Loucy (cell line): ENCODE results near the gene CDCA8.

Experiments used
- CTCF ChIP-seq: fragments of 200-600 bp; sonication (generic); conservative IDR thresholded peaks from 2 replicates; pipeline ENCODE4 v1.5.1; 2014; ENCODE audit warnings: mild to moderate bottlenecking, antibody characterized with exemption, low read length
- EZH2phosphoT487 ChIP-seq: fragments of 200-600 bp; IDR thresholded peaks from 2 replicates; pipeline ENCODE4 v1.6.1; 2018; ENCODE audit warnings: antibody characterized with exemption, mild to moderate bottlenecking, moderate library complexity, borderline replicate concordance

GRCh38 chr1:37714689-37715088, 22.4 kb downstream of the CDCA8 start:
- TF ChIP-seq CTCF, result no peak
- TF ChIP-seq EZH2phosphoT487, result no peak
